ENCODE results near the gene LZTR1.

- no peak for TF ChIP-seq EZH2phosphoT487 (IDR thresholded peaks at IDR 0.05; ENCODE audit: insufficient read depth, low read depth)
- TF ChIP-seq EZH2 (IDR thresholded peaks at IDR 0.05; ENCODE audit: insufficient read depth, poor library complexity, severe bottlenecking) = no peak
Measured at GRCh38 chr22:21030032-21030431, 47.9 kb downstream of the LZTR1 start.

Data from GM23248 (cell line).